GM21447 (cell line): ENCODE measurements around the gene TMEM52.
"Not testable (repeated sequence)": the region's sequence is repeated elsewhere in the genome, so short reads cannot be mapped to it uniquely, and the experiment has no call there.

ENCODE experiments used
- ATAC-seq: cut with Tn5 transposase; IDR thresholded peaks from one replicate; pipeline ENCODE4 v1.9.1; 2021; ENCODE audit not compliant: unreplicated experiment

Gene TMEM52

GRCh38 chr1:1946540-1946939 lies 27.5 kb upstream of the TMEM52 start:
- no peak for ATAC-seq

- ATAC-seq: no peak
Measured at GRCh38 chr1:1945782-1946393, 26.8 kb upstream of the TMEM52 start.

GRCh38 chr1:1943834-1944570 lies 24.9 kb upstream of the TMEM52 start:
- no peak for ATAC-seq

- ATAC-seq: no peak
Measured at GRCh38 chr1:1942753-1943656, 23.9 kb upstream of the TMEM52 start.

GRCh38 chr1:1941868-1942752 lies 23.0 kb upstream of the TMEM52 start:
- no peak for ATAC-seq

- ATAC-seq: no peak
Measured at GRCh38 chr1:1941211-1941841, 22.2 kb upstream of the TMEM52 start.

GRCh38 chr1:1940123-1940425 lies 21.0 kb upstream of the TMEM52 start:
- no peak for ATAC-seq

GRCh38 chr1:1939296-1940122 lies 20.4 kb upstream of the TMEM52 start:
- ATAC-seq: no peak

GRCh38 chr1:1938613-1939295 lies 19.7 kb upstream of the TMEM52 start:
- ATAC-seq: no peak

GRCh38 chr1:1938276-1938573 lies 19.1 kb upstream of the TMEM52 start:
- ATAC-seq: no peak

GRCh38 chr1:1937549-1938275 lies 18.6 kb upstream of the TMEM52 start:
- ATAC-seq: no peak

- no peak for ATAC-seq
Measured at GRCh38 chr1:1937061-1937460, 18.0 kb upstream of the TMEM52 start.

- ATAC-seq: not testable (repeated sequence)
Measured at GRCh38 chr1:1934848-1935247, 15.8 kb upstream of the TMEM52 start.

GRCh38 chr1:1929639-1930545 lies 10.8 kb upstream of the TMEM52 start:
- ATAC-seq: no peak

- ATAC-seq: no peak
Measured at GRCh38 chr1:1929102-1929638, 10.1 kb upstream of the TMEM52 start.

- ATAC-seq: no peak
Measured at GRCh38 chr1:1928231-1929101, 9.4 kb upstream of the TMEM52 start.
